ENCODE data around the gene RPS21.

The RPS21 gene

GRCh38 chr20:62354031-62354808 is 32.7 kb upstream of the RPS21 start:
- DNase-seq (ENCODE audit: low read depth): no peak

GRCh38 chr20:62354811-62355341 is 32.0 kb upstream of the RPS21 start:
- DNase-seq (ENCODE audit: low read depth): no peak

GRCh38 chr20:62355516-62355877 is 31.4 kb upstream of the RPS21 start:
- DNase-seq (ENCODE audit: low read depth): peak; percentile 43

- peak; percentile 39 for DNase-seq (ENCODE audit: low read depth)
Measured at GRCh38 chr20:62355878-62356588, 30.9 kb upstream of the RPS21 start.

- DNase-seq (ENCODE audit: low read depth): no peak
Measured at GRCh38 chr20:62356589-62357186, 30.2 kb upstream of the RPS21 start.

- peak; percentile 77 for DNase-seq (ENCODE audit: low read depth)
Measured at GRCh38 chr20:62357187-62357667, 29.7 kb upstream of the RPS21 start.

GRCh38 chr20:62357681-62358080 is 29.2 kb upstream of the RPS21 start:
- no peak for DNase-seq (ENCODE audit: low read depth)

- DNase-seq (ENCODE audit: low read depth): no peak
Measured at GRCh38 chr20:62358171-62359042, 28.5 kb upstream of the RPS21 start.

GRCh38 chr20:62359043-62359490 is 27.8 kb upstream of the RPS21 start:
- DNase-seq (ENCODE audit: low read depth): no peak

GRCh38 chr20:62359491-62360121 is 27.3 kb upstream of the RPS21 start:
- DNase-seq (ENCODE audit: low read depth): peak; percentile 54

- DNase-seq (ENCODE audit: low read depth): no peak
Measured at GRCh38 chr20:62360854-62361798, 25.8 kb upstream of the RPS21 start.

- no peak for DNase-seq (ENCODE audit: low read depth)
Measured at GRCh38 chr20:62361799-62362589, 24.9 kb upstream of the RPS21 start.

- no peak for DNase-seq (ENCODE audit: low read depth)
Measured at GRCh38 chr20:62362590-62362940, 24.3 kb upstream of the RPS21 start.

GRCh38 chr20:62362991-62363919 is 23.6 kb upstream of the RPS21 start:
- no peak for DNase-seq (ENCODE audit: low read depth)

GRCh38 chr20:62363920-62364851 is 22.7 kb upstream of the RPS21 start:
- no peak for DNase-seq (ENCODE audit: low read depth)

GRCh38 chr20:62364911-62365736 is 21.8 kb upstream of the RPS21 start:
- DNase-seq (ENCODE audit: low read depth): no peak
